HG02884 (cell line): ENCODE measurements around the gene COX6B2.

Experiments used
- ATAC-seq: cut with Tn5 transposase; IDR thresholded peaks from one replicate; pipeline ENCODE4 v1.9.1; 2021; ENCODE audit warnings: mild to moderate bottlenecking, moderate library complexity; ENCODE audit not compliant: unreplicated experiment

COX6B2 gene

DNA sequence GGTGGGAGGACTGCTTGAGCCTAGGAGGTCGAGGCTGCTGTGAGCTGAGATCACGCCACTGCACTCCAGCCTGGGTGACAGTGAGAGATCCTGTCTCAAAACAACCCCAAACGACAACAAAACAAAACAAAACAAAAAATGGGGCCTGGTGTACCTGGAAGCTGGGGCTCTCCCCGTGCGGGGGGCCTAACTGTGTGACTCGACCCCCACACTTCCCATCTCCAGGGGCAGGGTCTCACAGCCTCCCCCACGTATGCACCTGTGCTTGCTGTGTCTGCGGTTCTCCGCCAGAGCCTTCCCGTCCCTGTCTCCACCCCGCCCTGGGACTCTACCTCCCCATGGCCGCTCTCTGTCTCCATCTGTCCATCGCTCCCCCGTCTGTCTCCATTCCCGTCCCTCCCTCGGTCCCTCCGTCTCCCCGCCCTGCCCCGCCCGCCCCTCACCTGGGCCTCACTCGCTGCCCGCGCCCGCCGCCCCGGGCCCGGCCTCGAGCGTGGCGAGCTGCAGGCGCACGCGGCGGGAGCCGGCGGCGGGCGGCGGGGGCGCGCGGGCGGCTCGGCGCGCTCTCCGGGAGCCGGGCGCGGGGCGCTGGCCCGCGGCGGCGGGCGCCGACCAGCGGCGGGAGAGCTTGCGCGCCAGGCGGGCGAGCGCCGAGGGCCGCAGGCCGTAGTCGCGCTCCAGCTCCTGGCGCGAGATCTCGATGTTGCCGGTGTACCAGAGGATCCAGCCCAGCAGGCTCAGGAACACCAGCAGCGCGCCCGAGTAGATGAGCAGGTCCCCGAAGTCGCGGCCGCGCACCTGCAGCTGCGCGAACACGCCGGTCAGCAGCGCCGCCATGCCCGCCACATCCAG, 29.0 kb upstream of the COX6B2 start:
- ATAC-seq = no peak

DNA sequence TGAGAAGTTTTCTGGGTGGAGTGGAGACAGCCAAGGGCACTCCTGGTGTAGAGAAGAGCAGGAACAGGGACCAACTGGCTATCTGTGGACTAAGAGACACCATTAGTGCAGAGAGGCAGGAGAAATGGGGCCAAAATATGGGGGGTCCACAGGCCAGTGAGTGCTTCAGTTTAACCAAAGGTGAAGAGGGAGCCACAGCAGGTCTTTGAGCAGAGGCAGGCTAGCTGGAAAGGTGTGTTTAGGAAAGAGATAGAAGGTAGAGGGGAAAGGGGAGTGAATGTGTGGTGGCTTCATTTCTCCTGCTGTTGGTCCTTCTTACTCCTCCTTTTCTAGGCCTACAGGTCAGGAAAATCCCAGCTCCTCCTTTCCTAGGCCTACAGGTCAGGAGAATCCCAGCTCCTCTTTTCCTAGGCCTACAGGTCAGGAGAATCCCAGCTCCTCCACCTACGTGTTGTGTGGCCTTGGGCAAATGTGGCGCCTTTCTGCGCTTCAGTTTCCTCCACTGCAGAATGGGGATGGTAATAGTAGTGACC, 28.1 kb upstream of the COX6B2 start:
- no peak for ATAC-seq

DNA sequence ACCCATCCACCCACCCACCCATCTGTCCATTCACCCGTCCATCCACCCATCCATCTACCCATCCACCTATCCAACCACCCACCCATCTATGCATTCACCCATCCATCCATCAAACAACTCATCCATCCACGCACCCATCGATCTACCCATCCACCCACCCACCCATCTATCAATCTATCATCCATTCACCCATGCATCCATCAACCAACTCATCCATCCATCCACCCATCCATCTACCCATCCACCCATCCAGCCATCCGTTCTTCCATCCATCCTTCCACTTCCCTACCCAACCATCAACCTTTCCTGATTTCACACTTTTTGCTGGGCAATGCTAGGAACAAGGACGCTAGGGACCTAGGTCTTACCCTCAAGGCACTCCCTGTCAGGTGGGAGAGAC, 27.5 kb upstream of the COX6B2 start:
- no peak for ATAC-seq

DNA sequence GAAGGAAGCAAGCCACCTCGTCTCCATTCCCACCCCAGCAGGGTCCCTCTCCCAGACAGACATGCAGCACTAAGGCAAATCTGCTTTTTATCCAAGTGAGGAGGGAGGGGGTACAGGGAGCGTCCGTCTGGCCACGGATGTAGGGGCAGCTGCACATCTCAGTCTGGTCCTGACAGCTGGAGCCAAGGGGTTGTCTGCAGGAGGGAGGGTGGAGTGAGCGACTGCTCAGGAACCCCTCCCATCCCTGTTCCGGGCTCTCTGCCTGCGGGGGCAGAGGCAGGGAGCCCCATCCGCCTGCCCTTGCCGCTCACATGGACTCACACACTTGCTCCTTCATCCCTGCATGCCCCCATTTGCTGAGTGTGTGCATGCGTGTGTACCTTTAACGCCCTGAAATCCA, 24.7 kb upstream of the COX6B2 start:
- no peak for ATAC-seq

DNA sequence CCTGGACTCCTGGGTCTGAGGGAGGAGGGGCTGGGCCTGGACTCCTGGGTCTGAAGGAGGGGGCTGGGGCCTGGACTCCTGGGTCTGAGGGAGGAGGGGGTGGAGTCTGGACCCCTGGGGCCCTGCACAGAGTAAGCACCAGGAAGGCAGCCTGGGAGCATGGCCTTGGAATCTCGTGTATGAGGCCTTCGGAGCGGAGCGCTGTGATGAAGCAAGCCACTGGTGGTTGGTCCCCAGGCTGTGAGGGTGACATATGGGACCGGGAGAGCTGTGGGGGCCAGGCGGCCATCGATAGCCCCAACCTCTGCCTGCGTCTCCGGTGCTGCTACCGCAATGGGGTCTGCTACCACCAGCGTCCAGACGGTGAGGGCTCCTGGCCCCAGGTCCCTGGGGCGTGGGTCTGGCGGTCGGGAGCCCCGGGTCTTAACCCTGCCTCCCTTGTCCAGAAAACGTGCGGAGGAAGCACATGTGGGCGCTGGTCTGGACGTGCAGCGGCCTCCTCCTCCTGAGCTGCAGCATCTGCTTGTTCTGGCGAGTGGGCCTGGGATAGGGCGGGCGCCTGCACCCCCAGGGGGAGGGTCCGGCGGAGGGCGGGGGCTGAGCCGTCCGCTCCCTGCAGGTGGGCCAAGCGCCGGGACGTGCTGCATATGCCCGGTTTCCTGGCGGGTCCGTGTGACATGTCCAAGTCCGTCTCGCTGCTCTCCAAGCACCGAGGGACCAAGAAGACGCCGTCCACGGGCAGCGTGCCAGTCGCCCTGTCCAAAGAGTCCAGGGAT, 23.0 kb upstream of the COX6B2 start:
- ATAC-seq = no peak

DNA sequence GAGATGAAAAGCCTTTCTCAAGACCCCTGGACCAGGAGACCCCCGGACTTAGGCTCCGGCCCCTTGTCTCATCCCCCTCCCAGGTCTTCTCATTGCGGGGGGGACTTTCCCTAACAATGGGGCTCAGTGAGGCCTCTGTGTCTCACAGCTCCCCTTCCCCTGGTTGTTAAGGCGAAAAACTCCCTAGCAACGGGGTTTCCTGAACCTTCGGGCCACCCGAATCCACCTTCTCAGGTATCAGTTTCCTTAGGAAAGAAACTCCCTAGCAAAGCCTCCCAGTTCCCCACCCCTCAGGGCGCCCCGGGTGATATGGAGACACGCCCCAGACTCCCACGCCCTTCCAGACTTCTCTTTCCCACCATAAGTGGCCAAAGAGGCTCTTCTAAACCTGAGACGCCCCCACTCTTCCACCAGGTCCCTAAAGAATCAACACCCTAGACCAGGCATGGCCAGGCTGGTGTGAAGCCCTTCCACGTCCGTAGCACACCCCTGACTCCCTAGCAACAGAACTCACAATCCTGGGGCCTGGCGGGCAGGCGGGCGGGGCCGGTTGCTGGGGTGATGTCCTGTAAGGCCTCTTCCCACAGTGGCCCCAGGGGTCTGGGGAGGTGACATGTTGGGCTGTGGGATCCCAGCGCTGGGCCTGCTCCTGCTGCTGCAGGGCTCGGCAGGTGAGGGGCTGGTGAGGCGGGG, 21.9 kb upstream of the COX6B2 start, which contains the start of gene TMEM190:
Gene TMEM190 (plus strand): TSS at position 586 of the 693 bp plus-strand sequence. CDS start 28 bp downstream, at position 614.
- ATAC-seq = no peak

DNA sequence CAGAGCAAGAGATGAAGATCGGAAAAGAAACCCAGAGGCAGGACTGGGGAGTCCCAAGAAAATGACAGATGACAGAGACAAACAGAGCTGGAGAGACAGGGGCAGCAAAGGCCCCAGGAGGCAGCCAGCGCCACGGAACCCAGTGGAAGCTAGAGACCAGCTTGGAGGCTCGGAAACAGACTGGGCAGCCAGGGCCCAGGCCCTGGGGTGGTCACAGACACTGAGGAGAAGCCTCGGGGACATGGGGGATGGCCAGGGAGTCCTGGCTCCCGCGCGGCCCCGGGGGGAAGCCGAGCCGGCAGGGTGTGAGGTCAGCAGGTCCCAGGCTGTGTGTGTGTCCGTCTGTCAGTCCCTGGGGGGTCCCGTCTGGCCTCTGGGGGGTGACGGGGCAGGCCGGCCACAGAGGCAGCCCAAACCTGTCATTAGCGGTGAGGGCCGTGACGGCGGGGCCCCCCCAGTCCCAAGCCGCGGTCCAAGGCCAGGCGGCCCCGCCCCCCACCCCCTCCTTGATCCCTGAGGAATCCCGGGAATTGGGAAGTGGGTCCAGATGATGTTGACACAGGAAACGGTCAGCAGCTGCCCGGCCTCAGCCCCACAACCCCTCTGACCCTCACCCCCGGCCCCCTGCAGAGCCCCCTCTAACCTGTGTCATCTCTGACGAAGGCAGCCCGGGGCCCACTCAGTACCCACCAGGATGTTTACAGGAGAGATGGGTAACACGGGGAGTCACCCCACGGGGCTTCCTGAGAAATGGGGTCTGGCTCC, 19.7 kb upstream of the COX6B2 start:
- no peak for ATAC-seq

DNA sequence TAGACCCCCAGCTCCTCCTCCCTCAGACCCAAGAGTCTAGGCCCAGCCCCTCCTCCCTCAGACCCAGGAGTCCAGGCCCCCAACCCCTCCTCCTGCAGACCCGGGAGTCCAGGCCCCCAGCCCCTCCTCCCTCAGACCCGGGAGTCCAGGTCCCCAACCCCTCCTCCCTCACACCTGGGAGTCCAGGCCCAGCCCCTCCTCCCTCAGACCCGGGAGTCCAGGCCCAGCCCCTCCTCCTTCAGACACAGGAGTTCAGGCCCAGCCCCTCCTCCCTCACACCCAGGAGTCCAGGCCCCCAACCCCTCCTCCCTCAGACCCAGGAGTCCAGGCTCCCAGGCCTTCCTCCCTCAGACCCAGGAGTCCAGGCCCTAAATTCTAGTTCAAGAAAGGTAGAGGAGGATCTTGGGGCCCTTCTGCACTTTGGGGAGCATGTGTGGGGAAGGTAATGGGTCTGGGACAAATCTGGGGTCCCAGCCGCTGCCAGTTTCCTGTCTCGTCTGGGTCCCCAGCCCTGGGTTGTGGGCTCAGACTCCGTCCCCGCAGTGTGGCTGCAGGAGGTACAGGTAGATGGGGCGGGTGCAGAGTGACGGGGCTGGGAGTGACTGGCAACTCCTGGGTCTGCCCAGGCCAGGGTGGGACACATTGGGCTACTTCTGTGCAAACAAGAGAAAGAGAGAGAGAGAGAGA, 18.9 kb upstream of the COX6B2 start:
- no peak for ATAC-seq

DNA sequence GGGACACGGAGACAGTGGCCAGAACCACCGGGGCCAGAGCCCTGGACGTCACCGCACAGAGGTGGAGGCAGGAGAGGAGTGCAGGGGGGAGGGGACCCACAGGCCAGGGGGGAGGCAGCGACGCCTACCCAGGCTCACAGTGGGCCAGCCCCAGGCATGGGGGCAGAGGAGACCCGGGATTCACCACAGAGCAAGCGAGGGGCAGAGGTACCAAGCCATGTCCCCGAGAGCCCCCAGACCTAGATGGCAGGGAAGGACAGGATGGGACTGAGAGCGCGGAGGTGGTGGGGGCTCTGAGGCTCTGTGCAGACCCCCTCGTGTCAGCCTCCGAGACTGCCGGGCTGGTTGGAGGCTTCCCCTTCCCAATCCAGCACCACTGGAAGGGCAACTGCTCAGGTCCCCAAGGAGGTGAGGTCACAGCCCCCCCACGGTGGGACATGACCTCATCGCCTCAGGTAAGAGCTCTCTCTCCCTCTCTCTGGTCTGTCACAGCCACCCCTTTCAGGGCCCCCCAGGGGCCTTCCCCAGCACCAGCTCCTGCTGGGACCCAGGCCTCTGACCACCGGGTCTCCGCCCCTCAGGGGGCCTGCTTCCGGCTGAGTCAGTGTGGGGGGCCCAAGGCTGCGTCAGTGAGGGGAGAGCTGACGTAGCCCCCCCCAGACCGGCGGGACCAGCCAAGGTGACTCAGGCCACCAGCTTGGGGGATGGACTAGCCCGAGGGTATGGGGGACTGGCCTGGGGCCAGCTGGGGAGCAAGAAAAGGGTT, 18.0 kb upstream of the COX6B2 start:
- ATAC-seq = no peak

DNA sequence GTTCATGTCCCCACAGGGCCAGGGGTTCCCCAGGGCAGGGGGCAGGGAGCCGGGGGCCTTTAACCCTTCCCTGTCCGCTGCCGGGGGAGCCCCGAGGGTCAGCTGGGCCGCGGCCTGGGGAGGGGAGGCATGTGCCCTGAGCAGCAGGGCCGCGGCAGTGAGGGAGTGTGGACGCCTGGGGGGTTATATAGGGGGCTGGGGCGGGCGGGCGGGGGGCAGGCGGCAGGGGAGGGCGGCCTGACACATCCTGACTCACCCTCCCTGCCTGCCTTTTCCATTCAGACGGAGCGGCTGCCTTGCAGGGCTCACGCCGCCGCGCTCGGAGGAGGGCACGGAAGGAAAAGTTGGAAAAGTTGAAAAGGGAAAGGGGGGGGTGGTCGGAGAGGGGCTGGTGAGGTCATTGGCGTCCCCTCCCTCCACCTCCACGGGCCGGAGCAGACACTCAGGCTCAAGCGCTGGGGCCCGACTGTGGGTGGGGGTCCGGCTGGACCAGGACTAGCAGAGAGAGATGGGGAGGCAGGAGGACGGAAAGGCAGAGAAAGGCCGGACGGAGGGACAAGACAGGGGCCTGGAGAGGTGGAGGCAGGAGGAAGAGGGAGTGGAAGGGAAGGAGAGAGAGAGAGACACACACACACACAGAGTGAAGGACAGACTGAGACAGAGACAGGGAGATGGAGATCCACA, 15.9 kb upstream of the COX6B2 start, which contains the start of gene IL11:
Gene IL11 (minus strand): TSS at position 159 of the 684 bp plus-strand sequence. CDS start 153 bp downstream, at position 6.
- no peak for ATAC-seq

DNA sequence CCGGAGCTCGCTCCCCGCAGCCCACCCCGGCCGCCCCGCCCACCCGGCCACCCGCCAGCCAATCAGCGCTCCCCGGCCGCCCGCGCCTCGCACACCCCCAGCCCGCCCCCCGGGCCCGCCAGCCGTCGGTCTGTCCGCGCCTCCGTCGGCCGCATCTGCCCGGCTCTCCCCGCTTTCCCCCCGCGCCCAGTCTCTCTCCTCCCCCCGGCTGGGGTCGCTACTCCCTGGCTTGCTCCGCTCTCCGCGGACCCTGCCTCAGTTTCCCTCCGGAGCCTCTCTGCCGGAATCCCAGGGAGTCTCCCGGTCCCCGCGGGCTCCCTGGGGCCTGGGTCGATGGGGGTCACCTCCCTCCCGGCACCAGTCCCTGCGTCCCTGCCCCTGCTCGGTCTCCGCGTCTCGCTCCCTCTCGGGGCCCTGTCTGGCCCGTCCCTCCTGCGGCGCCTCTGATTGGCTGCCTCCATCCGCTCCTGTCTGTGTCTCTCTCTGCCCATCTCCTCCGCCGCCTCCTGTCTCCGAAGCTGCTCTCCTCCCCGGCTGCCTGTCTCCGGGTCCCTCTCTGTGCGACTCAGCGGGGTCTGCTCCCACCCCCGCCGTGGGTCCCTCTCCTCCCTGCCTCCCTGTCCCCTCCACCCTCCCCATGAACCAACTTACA, 15.3 kb upstream of the COX6B2 start:
- no peak for ATAC-seq

DNA sequence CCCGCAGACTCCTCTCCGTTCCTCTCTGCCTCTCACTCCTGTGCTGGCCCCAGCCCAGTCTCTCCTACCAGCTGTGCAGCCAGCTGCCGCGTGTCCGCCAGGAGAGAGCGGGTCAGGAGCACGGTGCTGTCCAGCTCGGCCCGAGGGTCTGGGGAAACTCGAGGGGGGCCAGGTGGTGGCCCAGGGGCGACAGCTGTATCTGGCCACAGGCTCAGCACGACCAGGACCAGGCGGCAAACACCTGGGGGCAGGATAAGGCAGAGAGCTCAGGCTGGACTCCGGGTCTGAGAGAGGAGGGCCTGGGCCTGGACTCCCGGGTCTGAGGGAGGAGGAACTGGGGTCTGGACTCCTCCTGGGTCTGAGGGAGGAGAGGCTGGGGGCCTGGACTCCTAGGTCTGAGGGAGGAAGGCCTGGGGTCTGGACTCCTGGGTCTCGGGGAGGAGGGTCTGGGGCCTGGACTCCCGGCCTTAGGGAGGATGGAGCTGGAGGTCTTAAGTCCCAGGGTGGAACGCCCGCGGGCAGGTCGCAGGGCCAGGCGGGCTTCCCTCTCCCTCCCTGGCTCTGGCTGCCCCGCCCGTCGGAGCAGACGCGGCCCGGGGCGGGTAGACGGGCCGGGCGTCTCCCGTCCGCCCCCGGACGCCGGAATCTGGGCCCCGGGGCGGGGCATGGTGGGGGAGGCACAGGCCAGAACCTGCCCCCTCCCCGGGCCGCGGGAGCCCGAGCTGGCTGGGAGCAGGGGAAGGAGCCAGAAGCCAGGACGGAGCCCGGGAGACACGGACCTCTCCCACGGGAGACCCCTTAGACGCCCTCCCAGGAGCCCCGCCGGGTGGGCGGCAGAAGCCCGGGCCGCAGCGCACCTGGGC, 14.4 kb upstream of the COX6B2 start:
- no peak for ATAC-seq

DNA sequence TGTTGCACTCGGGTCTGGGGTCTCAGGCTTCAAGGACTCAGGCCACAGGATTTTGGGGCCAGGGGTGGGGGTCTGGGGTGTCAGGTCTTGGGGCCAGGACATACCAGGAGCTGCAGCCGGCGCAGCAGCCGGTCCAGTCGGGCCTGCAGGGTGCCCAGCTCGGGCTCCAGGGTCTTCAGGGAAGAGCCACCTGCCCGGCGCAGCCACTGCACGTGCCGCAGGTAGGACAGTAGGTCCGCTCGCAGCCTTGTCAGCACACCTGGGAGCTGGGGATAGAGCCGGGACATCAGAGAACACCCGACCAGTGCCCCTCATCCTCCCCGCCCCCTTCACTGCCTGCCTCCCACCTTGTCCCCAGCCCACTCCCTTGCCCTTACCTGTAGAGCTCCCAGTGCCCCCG, 13.6 kb upstream of the COX6B2 start:
- no peak for ATAC-seq

DNA sequence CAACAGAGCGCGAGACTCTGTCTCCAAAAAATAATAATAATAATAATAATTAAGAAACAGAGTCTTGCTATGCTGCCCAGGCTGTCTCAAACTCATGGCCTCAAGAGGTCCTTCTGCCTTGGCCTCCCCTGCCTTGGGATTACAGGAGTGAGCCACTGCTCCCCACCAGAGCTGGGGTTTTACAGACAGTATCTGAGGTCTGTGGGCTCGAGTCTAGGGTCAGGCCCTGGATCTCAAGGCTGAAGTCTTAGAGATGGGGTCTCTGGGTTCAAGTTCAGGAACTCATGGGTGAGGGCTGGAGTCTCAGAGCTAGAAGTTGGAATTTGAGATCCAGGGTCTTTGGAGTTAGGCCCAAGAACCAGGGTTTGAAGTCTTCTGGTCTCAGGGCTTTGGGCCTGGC, 12.3 kb upstream of the COX6B2 start:
- ATAC-seq = no peak

DNA sequence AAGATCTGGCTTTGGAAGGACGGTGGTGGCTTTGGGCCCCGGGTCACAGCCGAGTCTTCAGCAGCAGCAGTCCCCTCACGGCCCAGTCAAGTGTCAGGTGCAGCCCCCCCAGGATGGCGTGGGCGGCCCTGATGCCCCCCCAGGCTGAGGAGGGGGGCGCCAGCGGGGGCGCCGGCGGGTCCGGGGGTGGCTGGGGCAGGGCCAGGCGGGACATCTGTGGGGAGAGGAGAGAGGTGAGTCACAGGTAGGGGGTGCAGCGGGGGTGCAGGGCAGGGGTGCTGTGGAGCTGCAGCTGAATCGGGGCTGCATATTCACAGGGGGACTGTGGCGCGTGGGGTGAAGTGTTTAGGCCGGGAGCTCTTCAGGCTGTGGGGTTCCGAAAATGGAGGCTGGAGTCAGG, 11.4 kb upstream of the COX6B2 start:
- ATAC-seq = no peak

DNA sequence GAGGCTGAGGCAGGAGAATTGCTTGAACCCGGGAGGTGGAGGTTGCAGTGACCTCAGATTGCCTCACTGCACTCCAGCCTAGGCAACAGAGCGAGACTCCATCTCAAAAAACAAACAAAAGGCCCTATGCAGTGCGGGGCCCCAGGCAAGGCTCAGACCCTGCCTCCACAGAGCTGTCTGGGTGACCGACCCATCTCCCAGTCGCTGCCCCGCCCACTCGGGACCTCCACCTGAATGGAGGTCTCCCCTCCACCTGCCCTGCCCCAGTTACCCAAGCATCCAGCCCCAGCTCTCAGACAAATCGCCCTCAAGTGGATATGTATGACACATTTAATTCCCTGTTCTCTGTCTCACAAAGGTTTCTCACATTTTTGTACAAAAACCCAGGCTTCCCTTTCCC, 10.7 kb upstream of the COX6B2 start:
- no peak for ATAC-seq
